ENCODE measurements around the gene KREMEN1. TPM values are rescaled to one million over a fixed set of nuclear protein-coding genes. Genes with fewer than 3 reads are reported as not detected.

Gene KREMEN1
- total RNA-seq, 1 donor from 2014 or later, result 24.6 TPM

GRCh38 chr22:29041408-29041807, 31.4 kb upstream of the KREMEN1 start:
- peak overlapping the region; percentile 50 for H3K27ac ChIP-seq
- no peaks in the 10 kb centered on the region for H3K27me3 ChIP-seq
- peaks cover 19% of the 10 kb centered on the region for H3K4me1 ChIP-seq
- intact Hi-C loops (cut with DNase I), result loop anchor here (5.0 kb wide), 2 partner anchors 179 to 194 kb away; no protein-coding TSS in a partner anchor
- no peaks in the 10 kb centered on the region for H3K36me3 ChIP-seq
- no peak overlapping the region for H3K4me3 ChIP-seq
- no peak for TF ChIP-seq CTCF (IDR thresholded peaks at IDR 0.05)
- no peak for TF ChIP-seq POLR2A (IDR thresholded peaks at IDR 0.05)
- TF ChIP-seq POLR2AphosphoS5 (IDR thresholded peaks at IDR 0.05; ENCODE audit: insufficient read depth in 1 of 2, low read depth in 1 of 2), result no peak
- no peak for DNase-seq (ENCODE audit: extremely low spot score in 2 of 2)
- no peaks in the 10 kb centered on the region for H3K9me3 ChIP-seq

- H3K27ac ChIP-seq, result peak overlapping the region; percentile 78
- H3K36me3 ChIP-seq, result peaks cover 0 to 21% of the 10 kb centered on the region in 2 donors
- H3K27me3 ChIP-seq, result no peaks in the 10 kb centered on the region
- H3K4me1 ChIP-seq, result peaks cover 19% of the 10 kb centered on the region
- intact Hi-C loops (cut with DNase I), result loop anchor here (5.0 kb wide), 2 partner anchors 182 to 197 kb away; no protein-coding TSS in a partner anchor
- TF ChIP-seq POLR2AphosphoS5 (IDR thresholded peaks at IDR 0.05; ENCODE audit: insufficient read depth in 1 of 2, low read depth in 1 of 2) (no peak), POLR2A (IDR thresholded peaks at IDR 0.05) (no peak), CTCF (IDR thresholded peaks at IDR 0.05) (no peak)
- no peak overlapping the region for H3K4me3 ChIP-seq
- DNase-seq (ENCODE audit: extremely low spot score in 2 of 2), result no peak
- no peaks in the 10 kb centered on the region for H3K9me3 ChIP-seq
Measured at GRCh38 chr22:29043906-29044575, 28.8 kb upstream of the KREMEN1 start.

- intact Hi-C loops (cut with DNase I), result loop anchor here (5.0 kb wide), 2 partner anchors 182 to 197 kb away; no protein-coding TSS in a partner anchor
- H3K27me3 ChIP-seq, result no peaks in the 10 kb centered on the region
- no peaks in the 10 kb centered on the region for H3K9me3 ChIP-seq
- H3K27ac ChIP-seq, result peak overlapping the region; percentile 78
- H3K4me1 ChIP-seq, result peaks cover 19% of the 10 kb centered on the region
- H3K36me3 ChIP-seq, result peaks cover 0 to 28% of the 10 kb centered on the region in 2 donors
- TF ChIP-seq POLR2A (IDR thresholded peaks at IDR 0.05) (no peak), POLR2AphosphoS5 (IDR thresholded peaks at IDR 0.05; ENCODE audit: insufficient read depth in 1 of 2, low read depth in 1 of 2) (no peak), CTCF (IDR thresholded peaks at IDR 0.05) (no peak)
- DNase-seq (ENCODE audit: extremely low spot score in 2 of 2), result no peak
- H3K4me3 ChIP-seq, result no peak overlapping the region
Measured at GRCh38 chr22:29044657-29045176, 28.1 kb upstream of the KREMEN1 start.

- Histone ChIP-seq H3K4me3 (no peak overlapping the region), H3K4me1 (peaks cover 10% of the 10 kb centered on the region), H3K27ac (no peak overlapping the region), H3K36me3 (peaks cover 0 to 37% of the 10 kb centered on the region in 2 donors), H3K9me3 (no peaks in the 10 kb centered on the region), H3K27me3 (no peaks in the 10 kb centered on the region)
- no peak for TF ChIP-seq POLR2AphosphoS5 (IDR thresholded peaks at IDR 0.05; ENCODE audit: insufficient read depth in 1 of 2, low read depth in 1 of 2)
- no peak for TF ChIP-seq POLR2A (IDR thresholded peaks at IDR 0.05)
- no peak for TF ChIP-seq CTCF (IDR thresholded peaks at IDR 0.05)
- DNase-seq (ENCODE audit: extremely low spot score in 2 of 2), result no peak
- intact Hi-C loops (cut with DNase I), result no loop called here
Measured at GRCh38 chr22:29048822-29049654, 23.8 kb upstream of the KREMEN1 start.
